HG02981 (cell line): ENCODE measurements around the gene TTI1.
"Not testable (repeated sequence)": the region's sequence is repeated elsewhere in the genome, so short reads cannot be mapped to it uniquely, and the experiment has no call there.

Experiments
- ATAC-seq: cut with Tn5 transposase; IDR thresholded peaks from one replicate; pipeline ENCODE4 v1.9.1; 2021; ENCODE audit warnings: mild to moderate bottlenecking, moderate library complexity; ENCODE audit not compliant: unreplicated experiment

TTI1 gene

DNA sequence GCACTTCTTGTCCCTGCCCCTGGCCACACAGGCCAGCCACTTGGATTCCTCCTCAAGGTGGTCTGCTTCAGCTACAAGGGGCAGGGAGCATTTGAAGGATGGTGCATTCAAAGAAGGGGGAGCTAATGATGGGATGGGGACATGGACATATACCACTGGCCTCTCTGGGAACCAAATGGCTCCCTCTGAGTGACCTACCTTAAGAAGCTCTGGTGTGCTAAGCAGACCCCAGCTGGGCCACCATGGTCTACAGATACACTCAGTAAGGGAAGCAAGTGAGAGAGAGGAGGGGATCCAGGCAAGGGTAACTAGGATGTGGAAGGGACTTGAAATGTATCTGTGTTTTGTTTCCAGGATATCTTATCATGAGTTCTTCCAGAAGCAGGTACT is 62.4 kb downstream of the TTI1 start:
- ATAC-seq, result no peak

DNA sequence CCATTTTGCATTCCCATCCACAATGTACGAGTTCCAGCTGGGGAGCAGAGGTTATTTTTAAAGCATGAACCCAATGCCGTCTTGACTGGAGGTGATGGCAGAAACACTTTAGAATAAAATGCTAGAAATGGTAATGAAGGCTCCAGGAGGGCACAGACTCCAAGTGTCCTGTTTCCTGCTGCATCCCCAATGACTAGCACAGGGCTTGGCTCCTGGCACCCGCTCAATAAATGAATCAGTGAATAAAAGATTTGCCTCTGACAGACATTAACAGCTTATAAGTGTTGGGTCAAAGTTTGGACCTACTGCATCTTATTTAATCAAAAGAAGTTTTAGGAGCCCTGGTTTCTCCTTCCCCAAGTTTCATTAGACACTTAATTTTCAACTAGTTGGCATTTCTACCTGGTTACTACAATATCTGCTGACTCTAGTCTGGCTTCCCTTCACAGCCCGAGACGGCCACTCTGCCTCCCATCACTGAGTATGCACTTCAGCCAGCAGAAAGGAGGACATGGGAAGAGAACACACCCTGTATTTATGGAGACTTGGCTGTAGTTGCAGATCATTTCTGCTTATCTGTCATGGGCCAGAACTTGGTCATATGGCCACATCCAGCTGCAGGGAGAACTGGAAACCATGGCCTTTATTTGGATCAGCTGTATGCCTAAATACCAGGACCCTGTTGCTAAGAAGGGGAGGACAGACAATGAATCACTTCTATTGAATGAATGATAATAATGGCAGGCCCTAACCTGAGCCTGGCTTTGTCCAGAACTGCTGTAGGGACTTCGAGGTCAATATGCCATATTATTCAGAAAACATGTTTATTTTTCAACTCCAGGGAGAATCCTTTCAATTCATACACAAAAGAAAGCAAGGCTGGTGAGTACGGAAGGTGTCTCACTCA is 63.1 kb downstream of the TTI1 start:
- ATAC-seq, result no peak

DNA sequence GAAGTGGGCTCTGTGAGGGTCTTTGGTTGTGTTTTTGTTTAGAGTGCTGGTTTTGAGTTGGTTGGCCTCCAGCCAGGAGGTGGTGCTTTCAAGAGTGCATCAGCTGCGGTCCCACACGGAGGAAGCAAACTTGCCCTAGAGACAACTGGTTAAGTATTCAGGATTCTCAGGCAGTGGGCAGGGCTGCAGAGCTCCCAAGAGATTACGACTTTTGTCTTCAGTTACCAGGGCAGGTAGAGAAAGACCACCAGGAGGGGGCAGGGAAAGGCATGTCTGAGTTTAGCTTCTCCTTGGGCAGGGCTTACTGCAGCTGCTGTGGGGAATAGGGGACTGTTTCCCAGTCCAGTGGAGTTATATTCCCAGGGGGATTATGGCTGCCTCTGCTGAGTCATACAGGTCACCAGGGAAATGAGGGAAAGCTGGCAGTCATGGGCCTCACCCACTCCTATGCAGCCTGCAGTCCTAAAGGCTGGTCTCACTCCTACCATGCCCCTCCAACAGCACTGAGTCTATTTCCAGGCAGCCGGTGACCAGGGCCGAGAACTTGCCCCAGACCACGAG is 64.3 kb downstream of the TTI1 start:
- ATAC-seq, result no peak

DNA sequence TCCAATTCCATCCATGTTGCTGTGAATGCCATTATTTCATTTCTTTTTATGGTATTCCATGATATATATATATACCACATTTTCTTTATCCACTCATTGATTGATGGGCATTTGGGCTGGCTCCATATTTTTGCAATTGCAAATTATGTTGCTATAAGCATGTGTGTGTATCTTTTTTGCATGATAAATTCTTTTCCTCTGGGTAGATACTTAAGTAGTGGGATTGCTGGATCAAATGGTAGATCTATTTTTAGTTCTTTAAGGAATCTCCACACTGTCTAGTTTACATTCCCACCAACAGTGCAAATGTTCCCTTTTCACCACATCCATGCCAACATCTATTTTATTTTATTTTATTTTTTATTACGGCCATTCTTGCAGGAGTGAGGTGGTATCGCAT is 69.8 kb downstream of the TTI1 start:
- ATAC-seq, result not testable (repeated sequence)

DNA sequence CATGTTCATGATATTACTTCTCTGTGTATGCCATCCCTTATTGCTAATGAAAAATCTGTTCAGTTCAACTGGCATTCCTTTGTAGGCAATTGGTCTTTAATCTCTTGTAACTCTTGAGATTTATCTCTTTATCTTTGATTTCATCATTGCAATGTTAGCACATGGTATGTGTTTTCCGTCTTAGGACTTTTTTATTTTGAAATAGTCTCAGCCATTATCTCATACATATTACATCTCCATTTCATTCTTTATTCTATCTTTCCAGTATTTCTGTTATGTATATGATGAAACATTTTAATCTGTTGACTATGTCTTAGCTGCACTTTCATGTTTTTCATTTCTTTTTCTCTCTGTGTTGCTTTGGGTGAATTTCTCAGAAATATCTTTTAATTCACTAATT is 72.2 kb downstream of the TTI1 start:
- ATAC-seq, result no peak

DNA sequence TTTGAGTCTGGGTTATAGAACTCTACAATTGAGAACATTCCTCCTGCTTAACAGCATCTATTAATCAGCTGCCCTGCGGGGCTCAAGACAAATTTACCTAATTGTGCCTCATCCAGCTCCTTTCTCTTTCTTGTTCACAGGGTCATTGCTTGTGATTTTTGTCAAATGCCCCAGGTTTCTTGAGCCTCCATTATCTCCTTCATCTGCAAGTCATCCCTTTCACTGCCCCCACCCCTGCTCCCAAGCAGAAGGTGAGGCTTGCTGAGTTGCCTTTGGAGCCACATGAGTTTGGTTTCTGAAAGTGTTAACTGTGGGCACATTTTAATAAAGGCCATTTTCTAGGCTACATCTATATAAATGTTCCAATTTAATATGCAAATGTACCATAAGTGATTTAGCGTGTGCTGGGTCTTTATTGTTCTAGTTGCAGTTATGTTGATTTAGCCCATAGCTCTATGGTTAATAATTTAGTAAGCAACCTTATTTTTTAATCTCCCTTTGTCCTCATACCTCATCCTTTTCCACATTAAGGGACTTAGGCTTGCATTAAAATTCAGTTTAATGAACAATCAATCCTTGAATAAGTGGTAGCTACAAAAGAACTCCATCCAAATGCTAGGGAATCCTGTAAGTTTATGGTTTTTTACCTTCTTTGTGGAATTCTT is 74.3 kb downstream of the TTI1 start:
- ATAC-seq, result no peak

DNA sequence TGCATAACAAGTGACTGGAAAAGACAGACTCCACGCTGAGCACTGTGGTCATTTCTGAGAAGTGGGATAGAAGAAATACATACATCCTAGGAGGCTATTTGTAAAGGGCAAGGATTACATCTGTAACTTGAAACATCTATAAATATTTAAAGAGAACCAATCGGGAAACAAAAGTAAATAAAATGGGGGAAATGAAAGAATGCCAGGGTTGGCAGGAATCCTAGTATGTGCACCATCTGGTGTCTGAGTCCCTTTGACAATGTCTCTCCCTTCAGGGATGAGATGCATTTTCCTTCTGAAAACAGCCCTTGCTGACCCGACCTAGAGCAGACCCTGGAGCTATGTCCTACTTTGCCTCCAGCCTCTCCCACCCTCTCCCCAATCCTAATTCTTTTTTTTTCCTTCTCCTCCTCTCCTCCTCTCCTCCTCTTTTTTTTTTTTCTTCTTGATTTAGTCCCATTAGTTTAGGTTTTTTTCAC is 77.1 kb downstream of the TTI1 start:
- ATAC-seq, result no peak

DNA sequence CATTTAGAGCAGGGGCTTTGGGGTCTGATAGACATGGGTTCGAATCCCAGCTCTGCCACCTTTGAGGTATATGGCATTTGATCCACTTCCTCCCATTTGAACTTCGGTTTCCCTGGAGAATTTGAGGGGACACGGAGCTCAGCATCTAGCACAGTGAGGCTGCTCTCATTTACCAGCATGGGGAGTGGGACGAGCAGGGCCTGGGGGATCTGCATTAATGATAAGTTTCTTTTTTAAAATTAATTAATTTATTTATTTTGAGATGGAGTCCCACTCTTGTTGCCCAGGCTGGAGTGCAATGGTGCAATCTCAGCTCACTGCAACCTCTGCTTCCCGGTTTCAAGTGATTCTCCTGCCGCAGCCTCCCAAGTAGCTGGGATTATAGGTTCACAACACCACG is 77.7 kb downstream of the TTI1 start:
- ATAC-seq, result no peak

DNA sequence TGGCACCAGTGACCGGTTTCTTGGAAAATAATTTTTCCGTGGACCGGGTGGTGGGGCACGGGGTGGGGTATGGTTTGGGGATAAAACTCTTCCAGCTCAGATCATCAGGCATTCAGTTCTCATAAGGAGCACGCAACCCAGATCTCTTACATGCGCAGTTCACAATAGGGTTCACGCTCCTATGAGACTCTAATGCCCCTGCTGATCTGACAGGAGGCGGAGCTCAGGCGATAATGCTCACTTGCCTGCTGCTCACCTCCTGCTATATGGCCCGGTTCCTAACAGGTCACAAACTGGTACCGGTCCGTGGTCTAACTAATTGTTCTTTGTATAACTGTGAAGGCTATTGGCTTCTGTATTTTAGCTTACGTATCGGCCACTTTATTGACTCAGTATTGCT is 78.6 kb downstream of the TTI1 start:
- ATAC-seq, result no peak

DNA sequence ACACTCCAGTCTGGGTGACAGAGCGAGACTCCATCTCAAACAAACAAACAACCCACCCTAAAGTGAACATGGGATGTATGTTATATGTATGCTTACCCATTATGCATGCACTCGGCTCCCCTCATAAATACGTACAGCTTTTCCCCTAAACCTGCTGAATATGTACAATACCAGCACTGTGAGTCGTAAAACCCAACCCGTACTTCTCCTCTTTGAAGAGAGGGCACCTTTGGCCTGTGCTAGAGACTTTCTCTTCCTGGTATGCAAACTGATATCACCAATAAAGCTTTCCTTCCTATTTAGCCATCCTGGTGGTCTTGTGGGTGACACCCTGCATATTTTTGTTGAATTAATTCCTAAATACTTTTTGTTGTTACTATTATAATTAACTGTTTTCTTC is 79.1 kb downstream of the TTI1 start:
- ATAC-seq, result no peak

DNA sequence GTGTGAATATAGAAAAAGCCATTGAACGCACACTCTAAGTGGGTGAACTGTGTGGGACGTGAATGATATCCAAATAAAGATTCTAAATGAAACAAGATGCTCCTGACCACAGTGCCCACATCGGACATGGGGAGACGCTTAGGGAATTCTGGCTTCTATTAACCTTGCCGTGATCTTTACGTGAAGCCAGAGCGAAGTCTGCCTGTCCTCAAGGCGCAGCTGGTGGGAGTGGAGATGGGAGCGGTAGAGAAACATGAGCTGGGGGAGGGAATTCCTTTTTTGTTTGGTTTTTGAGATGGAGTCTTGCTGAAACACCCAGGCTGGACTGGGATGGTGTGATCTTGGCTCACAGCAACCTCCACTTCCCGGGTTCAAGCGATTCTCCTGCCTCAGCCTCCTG is 84.3 kb downstream of the TTI1 start:
- no peak for ATAC-seq

DNA sequence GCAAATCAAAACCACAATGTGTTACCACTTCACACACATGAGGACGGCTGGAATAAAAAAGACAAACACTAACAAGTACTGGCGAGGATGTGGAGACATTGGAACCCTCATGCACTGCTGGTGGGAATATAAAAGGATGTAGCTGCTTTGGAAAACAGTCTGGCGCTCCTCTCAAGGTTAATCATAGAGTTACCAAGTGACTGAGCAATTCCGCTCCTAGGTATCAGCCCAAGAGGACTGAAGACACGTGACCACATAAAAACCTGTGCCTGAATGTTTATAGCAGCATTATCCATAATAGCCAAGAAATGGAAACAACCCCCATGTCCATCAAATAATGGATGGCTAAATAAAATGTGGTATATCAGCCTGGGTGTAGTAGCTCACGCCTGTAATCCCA is 85.3 kb downstream of the TTI1 start:
- no peak for ATAC-seq

DNA sequence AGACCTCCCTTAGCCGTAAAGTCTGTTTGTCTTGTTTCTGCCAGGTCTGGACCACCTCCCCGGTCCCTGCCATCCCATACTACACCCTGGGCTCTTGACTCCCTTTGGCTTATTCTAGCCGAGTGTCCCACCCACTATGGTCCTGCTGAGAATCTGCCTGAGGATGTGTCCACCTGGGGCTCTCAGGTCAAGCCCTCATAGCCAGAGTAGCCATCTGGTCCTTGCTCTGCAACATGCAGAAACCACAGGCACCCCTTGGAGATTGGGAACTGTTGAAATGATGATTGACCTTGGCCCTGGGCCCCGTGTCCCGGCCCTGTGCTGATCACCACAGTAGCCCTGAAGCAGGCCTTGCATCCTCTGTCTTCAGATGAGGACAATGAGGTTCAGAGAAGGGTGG is 86.3 kb downstream of the TTI1 start:
- ATAC-seq, result no peak

DNA sequence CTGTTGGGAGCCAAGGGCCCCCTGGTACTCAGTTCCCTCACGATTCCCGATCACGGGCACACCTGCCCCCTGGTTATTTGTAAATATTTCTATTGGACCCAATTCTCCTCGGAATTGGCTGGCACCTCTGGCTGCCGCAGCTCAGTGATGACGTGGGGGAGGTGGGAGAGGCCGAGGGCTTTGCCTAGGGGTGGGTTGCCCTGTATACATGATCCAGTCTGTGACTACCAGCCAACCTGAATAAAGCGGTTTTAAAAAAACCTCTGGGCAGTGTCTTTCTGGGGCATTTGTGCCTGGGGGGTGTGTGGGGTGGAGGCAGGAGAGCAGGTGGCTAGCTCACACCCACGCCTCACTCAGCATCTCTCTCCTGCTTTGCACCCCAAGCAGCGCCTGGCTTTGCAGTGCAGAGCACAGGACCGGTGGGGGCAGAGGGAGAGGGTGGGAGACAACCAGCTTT is 88.1 kb downstream of the TTI1 start:
- no peak for ATAC-seq

DNA sequence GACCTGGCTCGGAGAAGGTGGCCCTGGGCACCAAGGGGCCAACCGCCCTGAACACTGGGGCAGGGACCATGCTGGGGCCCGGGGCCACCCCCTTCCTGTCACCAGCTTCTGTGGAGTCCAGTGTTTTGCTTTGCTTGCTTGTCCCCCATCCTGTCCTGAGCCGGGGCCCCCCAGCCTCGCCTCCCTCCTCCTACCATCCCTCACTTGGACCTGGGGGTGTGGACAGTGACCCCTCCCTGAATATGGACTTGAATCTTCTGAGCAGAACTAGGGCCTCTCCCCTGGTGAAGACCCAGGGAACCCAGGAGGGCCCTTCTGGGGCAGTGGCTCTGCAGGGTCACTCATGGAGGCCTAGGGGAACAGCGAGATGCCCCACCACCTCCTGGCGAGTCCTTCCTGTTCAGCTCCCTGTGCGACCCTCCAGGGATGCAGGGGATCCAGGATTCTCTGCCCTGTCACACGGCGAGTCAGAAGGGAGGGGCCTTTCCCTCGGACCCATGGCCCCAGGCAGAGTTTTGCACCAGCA is 88.7 kb downstream of the TTI1 start:
- ATAC-seq, result no peak

DNA sequence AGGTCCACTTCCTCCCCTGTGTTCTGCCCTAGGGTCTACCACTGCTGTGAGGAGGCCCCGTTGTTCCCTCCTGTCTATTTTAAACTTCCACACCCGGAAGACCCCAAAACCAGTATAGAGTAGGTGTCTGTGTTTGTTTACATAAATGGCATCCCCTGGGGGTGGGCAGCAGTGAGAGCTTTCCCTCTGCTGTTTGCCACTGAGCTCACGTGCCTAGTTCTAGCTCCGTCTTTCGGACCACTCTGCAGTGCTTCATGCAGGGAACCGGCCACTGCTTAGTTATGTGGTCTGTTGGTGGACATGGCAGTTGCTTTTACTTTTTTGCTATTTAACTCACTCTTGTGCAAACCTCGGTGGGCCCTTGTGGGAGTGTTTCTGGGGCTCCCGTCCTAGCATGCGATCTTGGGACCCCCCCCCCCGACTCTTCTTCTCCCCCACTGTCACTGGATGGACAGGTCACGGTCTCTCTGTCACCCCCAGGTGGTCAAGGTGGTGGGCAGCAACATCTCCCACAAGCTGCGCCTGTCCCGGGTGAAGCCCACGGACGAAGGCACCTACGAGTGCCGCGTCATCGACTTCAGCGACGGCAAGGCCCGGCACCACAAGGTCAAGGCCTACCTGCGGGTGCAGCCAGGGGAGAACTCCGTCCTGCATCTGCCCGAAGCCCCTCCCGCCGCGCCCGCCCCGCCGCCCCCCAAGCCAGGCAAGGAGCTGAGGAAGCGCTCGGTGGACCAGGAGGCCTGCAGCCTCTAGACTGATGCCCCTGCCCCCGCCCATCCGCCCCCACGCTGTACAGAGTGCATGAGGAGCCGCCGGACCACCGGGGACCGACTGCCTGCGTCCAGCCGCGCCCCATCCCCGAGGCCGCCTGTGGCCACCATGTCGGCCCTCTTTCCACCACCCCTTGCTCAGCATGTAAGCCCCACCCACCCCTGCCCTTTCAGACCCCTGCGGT is 89.5 kb downstream of the TTI1 start:
- no peak for ATAC-seq

DNA sequence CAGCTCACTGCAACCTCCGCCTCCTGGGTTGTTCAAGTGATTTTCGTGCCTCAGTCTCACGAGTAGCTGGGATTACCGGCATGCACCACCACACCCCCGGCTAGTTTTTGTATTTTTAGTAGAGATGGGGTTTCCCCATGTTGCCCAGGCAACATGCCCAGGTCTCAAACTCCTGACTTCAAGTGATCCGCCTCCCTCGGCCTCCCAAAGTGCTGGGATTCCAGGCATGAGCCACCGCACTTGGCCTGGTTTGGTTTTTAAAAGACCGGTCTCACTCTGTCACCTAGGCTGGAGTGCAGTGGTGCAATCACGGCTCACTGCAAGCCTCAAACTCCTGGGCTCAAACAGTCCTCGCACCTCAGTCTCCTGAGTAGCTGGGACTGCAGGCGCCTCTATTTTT is 90.2 kb downstream of the TTI1 start:
- ATAC-seq, result no peak

DNA sequence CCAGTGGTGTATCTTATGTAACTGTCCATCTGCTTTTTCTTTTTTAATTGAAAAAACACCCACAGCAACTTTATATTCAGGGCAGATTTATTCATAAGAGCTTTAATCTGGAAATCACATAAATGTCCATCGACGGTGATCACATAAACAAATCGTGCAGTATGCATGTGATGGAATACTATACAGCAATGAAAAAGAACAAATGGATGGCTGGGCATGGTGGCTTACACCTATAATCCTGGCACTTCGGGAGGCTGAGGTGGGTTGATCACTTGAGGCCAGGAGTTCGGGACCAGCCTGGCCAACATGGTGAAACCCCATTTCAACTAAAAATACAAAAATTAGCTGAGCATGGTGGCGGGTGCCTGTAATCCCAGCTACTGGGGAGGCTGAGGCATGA is 91.3 kb downstream of the TTI1 start:
- no peak for ATAC-seq

DNA sequence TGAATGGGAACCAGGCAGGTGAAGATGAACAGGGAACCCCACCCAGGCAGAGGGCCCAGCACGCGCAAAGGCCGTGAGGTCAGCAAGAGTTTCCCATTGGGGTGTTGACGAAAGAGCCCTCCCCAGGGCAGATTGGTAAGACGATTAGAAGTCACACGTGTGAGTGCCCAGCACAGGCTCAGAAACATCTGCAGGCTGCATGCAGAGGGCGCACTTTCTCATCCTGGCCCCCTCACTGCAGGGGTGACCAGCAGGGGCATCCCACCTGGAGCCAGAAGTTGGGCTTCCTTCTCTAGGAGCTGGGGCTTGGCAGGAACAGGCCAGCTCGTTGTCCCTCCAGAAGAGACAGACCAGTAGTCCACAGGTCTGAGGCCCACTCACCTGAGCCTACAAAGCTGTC is 91.9 kb downstream of the TTI1 start:
- ATAC-seq, result no peak

DNA sequence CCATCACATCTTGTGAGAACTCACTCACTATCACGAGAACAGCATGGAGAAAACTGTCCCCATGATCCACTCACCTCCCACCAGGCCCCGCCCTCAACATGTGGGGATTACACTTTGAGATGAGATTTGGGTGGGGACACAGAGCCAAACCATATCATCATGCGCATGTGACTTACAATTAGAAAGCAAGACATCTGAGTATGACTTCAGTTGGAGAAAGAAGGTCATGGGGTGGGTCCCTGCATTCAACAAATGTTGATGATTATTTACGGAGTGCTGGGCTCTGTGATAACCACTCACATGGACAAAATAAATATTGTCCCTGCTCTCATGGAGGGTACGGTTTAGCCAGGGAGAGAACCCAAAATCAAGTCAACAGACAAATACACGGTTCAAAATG is 92.4 kb downstream of the TTI1 start:
- no peak for ATAC-seq
